GM12801 (cell line): ENCODE results near the gene IQCH.

Source experiments
- CTCF ChIP-seq: IDR thresholded peaks from one replicate; pipeline ENCODE4 v1.5.1; 2011; ENCODE audit warnings: control low read depth; ENCODE audit not compliant: insufficient read length; ENCODE audit errors: extremely low read depth

The IQCH gene

DNA sequence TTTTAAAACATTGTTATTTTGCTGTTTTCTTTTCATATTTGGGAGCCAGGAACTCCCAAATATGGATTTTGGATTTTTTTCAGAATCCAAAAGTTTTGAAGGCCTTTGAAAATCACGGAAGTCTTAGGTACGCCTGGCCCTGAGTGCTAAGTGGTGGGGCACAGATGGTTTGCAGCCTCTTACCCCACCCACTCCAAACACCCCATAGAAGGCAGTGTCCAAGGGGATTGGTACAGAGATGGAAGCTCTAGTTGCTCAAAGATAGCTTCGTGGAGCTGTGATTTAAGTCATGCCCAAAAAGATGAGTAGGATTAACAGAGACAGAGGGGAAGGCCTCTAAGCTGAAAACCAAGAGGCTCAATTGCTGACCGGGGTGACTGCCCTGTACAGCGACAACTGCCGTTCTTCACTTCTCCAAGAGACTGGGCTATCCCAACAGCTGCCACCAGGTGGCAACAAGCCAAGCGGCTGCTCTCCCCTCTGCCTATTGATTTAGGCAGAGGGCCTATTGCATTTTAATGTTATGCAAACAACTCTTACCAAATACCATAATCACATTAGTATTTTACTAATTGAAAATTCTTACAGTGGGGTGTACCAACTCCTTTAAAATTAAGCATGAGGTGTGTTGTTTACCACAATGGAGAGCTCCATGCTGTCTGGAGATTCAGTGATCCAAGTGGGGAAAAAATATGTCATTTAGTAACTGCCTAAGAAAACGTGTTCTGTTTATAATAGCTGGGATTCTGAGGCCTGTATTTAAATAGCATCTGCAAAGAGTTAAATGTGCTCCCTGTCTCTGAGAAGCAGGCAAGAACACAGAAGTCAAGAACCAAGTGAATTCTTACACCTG is 202.3 kb downstream of the IQCH start:
- peak; percentile 4 for TF ChIP-seq CTCF

DNA sequence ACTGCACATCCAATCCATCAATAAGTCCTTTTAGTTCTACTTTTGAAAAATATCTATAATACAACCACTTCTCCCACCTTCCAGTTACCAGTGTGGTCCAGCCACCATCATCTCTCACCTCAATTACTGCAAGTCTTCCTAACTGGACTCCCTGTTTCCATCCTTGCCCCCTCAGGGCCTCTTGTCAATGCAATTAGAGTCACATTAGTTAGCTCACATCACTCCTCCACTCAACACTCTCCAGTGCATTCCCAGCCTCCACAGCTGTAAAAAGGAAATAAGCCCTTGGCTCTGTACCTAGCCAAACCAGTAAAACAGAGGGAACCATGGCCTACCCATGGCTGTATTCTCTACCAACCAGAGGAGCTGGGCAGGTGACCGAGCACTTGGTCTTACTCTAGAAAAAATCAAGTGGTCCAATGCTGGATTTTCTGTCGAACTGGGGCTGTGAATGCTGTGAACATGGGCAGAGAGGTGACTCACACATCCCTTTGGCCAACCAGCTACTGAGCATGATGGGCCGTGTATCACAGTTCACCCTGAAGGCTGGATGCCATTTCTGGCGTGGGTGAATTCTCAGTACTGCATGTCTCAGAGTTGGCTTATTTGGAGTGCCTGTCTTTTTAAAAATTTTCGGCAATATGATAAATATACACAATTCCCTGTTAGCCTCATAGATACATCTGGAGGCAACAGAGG is 203.9 kb downstream of the IQCH start:
- TF ChIP-seq CTCF = no peak

GRCh38 chr15:67460521-67460920 is 205.9 kb downstream of the IQCH start:
- TF ChIP-seq CTCF = no peak

GRCh38 chr15:67461735-67462134 is 207.1 kb downstream of the IQCH start:
- TF ChIP-seq CTCF = no peak

DNA sequence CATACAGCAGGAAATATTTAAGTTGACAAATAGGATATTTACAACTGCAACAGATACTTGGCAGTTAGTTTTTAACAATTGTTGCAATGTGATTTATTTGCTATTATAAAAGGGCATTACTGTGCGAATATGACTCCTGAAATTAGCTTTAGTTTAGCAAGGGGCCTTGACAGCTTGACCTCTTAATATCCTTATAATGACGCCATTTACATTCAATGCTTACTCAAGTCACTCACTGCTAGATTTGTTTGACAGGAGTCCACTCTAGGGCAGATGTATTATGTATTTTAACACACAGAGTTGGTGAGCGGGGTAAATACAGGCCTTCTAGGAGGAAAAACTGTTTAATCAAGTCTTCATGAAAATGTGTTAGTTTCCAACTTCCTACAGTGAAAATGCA is 208.3 kb downstream of the IQCH start:
- no peak for TF ChIP-seq CTCF

DNA sequence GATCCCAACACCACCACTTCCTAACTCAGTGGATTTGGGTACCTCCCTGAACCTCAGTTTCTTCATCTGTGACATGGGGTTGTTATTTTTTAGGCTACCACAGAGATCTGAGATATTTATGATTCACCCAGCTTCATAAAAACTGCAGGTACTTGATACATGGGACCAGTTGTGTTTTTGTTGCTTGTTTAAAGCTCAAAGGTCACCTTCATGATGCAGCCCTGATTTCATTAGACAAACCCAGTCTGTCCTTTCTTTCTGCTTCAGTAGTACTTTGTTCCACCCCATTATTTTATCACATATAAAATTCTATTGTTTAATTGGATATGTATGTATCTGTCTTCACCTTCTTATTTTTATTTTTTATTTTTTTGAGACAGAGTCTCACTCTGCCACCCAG is 208.9 kb downstream of the IQCH start:
- TF ChIP-seq CTCF = no peak

DNA sequence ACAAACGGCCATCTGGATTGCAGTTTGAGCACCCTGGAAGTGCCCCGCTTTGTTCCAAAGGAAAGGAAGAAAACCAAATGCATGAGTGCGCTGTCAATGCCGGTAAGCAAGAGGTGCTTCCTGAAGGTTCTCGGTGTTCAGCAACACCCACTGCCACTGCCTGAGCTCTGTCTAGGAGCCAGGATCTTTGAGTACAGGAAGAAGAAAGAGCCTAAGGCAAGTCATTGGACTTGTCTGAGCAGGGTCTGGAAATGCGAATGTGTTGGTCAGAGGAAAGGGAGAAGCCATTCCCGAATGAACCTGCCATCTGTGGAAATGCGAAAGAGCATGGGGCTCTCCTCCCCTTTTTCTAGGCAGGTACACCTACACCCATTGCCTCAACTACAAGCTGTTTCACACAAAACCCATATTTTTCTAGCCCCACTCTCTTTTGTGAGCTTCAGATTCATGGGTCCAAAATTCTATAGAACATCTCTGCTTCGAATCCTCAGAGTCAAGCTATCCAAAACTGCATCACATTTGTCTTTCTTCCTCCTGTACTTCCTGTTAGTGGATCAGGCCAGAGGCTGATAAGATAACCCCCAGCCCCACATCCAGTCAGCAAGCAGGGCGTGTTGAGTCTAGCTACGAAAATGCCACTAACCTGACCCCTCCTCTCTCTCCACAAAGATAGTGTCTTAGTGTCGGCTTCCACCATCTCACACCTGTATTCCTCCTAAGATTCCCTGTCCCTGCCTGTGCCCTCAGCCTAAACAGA is 210.8 kb downstream of the IQCH start:
- TF ChIP-seq CTCF = no peak
